Skeletal muscle tissue (tissue), 4 donors: ENCODE results near the gene PGAM5. TPM values are rescaled to one million over a fixed set of nuclear protein-coding genes. Genes with fewer than 3 reads are reported as not detected.

Source experiments
- H3K27ac ChIP-seq: one replicate; pipeline ENCODE4 v1.7.0; 2013; ENCODE audit warnings: mild to moderate bottlenecking, low read depth, low read length, inconsistent platforms
- H3K27me3 ChIP-seq, 3 donors: one replicate each; pipeline ENCODE4 v1.7.0; 2013; ENCODE audit warnings: low read length in 3 of 3; ENCODE audit not compliant: control insufficient read depth in 3 of 3, insufficient read depth in 3 of 3
- H3K36me3 ChIP-seq, 3 donors: one replicate each; pipeline ENCODE4 v1.7.0; 2013; ENCODE audit warnings: low read length in 3 of 3; ENCODE audit not compliant: control insufficient read depth in 3 of 3, insufficient read depth in 3 of 3
- H3K4me1 ChIP-seq, 3 donors: one replicate each; pipeline ENCODE4 v1.7.0; 2013; ENCODE audit warnings: low read length in 3 of 3, mild to moderate bottlenecking in 3 of 3; ENCODE audit not compliant: control insufficient read depth in 3 of 3, insufficient read depth in 3 of 3
- H3K4me3 ChIP-seq, 3 donors: one replicate each; pipeline ENCODE4 v1.7.0; 2013; ENCODE audit warnings: low read length in 3 of 3
- H3K9ac ChIP-seq, 3 donors: one replicate each; pipeline ENCODE4 v1.7.0; 2013; ENCODE audit warnings: low read length in 3 of 3, mild to moderate bottlenecking in 3 of 3, moderate library complexity in 2 of 3, low read depth in 1 of 3
- H3K9me3 ChIP-seq, 3 donors: one replicate each; pipeline ENCODE4 v1.7.0; 2013; ENCODE audit warnings: low read length in 3 of 3; ENCODE audit not compliant: control insufficient read depth in 3 of 3
- total RNA-seq: library from RNA; depleted of rRNA; stranded (reverse); fragments of >200 nt; gene quantifications from one replicate; pipeline ENCODE4 v1.2.3, GENCODE V29; 2014
- donor health status: Osteomylitis.

Gene PGAM5
- total RNA-seq, 1 donor from 2014 or later = 16.7 TPM

GRCh38 chr12:132669166-132669879, 41.3 kb upstream of the PGAM5 start:
- Histone ChIP-seq H3K4me3 (no peak overlapping the region), H3K9me3 (no peaks in the 10 kb centered on the region), H3K9ac (no peak overlapping the region), H3K27me3 (no peaks in the 10 kb centered on the region), H3K36me3 (peaks cover 60 to 72% (median 62%) of the 10 kb centered on the region in 3 donors), H3K27ac (no peak overlapping the region), H3K4me1 (no peaks in the 10 kb centered on the region)

- Histone ChIP-seq H3K9ac (no peak overlapping the region), H3K9me3 (no peaks in the 10 kb centered on the region), H3K4me1 (no peaks in the 10 kb centered on the region), H3K27me3 (no peaks in the 10 kb centered on the region), H3K4me3 (no peak overlapping the region), H3K36me3 (peaks cover 59 to 67% (median 61%) of the 10 kb centered on the region in 3 donors), H3K27ac (no peak overlapping the region)
These were observed 38.5 kb upstream of the PGAM5 start for GRCh38 chr12:132672116-132672515.

GRCh38 chr12:132672678-132673077, 38.0 kb upstream of the PGAM5 start:
- H3K4me3 ChIP-seq = no peak overlapping the region
- H3K27me3 ChIP-seq = no peaks in the 10 kb centered on the region
- no peaks in the 10 kb centered on the region for H3K9me3 ChIP-seq
- H3K36me3 ChIP-seq = peaks cover 60 to 66% (median 61%) of the 10 kb centered on the region in 3 donors
- no peak overlapping the region for H3K27ac ChIP-seq
- no peaks in the 10 kb centered on the region for H3K4me1 ChIP-seq
- H3K9ac ChIP-seq = no peak overlapping the region

- Histone ChIP-seq H3K9me3 (no peaks in the 10 kb centered on the region), H3K4me1 (no peaks in the 10 kb centered on the region), H3K36me3 (peaks cover 55 to 59% (median 56%) of the 10 kb centered on the region in 3 donors), H3K4me3 (no peak overlapping the region), H3K27me3 (no peaks in the 10 kb centered on the region), H3K9ac (no peak overlapping the region), H3K27ac (no peak overlapping the region)
These were observed 37.1 kb upstream of the PGAM5 start for GRCh38 chr12:132673288-132674179.

GRCh38 chr12:132674561-132674960, 36.1 kb upstream of the PGAM5 start:
- no peak overlapping the region for H3K9ac ChIP-seq
- H3K4me1 ChIP-seq = no peaks in the 10 kb centered on the region
- H3K36me3 ChIP-seq = peaks cover 53 to 59% (median 58%) of the 10 kb centered on the region in 3 donors
- no peaks in the 10 kb centered on the region for H3K27me3 ChIP-seq
- H3K4me3 ChIP-seq = no peak overlapping the region
- H3K27ac ChIP-seq = no peak overlapping the region
- no peaks in the 10 kb centered on the region for H3K9me3 ChIP-seq

GRCh38 chr12:132675757-132676432, 34.7 kb upstream of the PGAM5 start:
- Histone ChIP-seq H3K27me3 (no peaks in the 10 kb centered on the region), H3K9ac (no peak overlapping the region), H3K36me3 (peaks cover 48 to 60% (median 56%) of the 10 kb centered on the region in 3 donors), H3K9me3 (no peaks in the 10 kb centered on the region), H3K4me3 (no peak overlapping the region), H3K4me1 (no peaks in the 10 kb centered on the region), H3K27ac (no peak overlapping the region)

GRCh38 chr12:132677492-132677891, 33.1 kb upstream of the PGAM5 start:
- Histone ChIP-seq H3K36me3 (peaks cover 41 to 51% (median 46%) of the 10 kb centered on the region in 3 donors), H3K9me3 (no peaks in the 10 kb centered on the region), H3K4me3 (no peak overlapping the region), H3K9ac (no peak overlapping the region), H3K27me3 (no peaks in the 10 kb centered on the region), H3K4me1 (no peaks in the 10 kb centered on the region), H3K27ac (no peak overlapping the region)

- H3K9ac ChIP-seq = no peak overlapping the region
- peaks cover 0 to 5% (median 2%) of the 10 kb centered on the region in 3 donors for H3K36me3 ChIP-seq
- H3K9me3 ChIP-seq = no peaks in the 10 kb centered on the region
- no peak overlapping the region for H3K27ac ChIP-seq
- H3K4me1 ChIP-seq = peaks cover 5 to 14% (median 8%) of the 10 kb centered on the region in 3 donors
- H3K27me3 ChIP-seq = no peaks in the 10 kb centered on the region
- no peak overlapping the region for H3K4me3 ChIP-seq
These were observed 25.2 kb upstream of the PGAM5 start for GRCh38 chr12:132685400-132685799.

GRCh38 chr12:132686825-132687210, 23.8 kb upstream of the PGAM5 start:
- no peak overlapping the region for H3K27ac ChIP-seq
- H3K36me3 ChIP-seq = peaks cover 0 to 5% (median 2%) of the 10 kb centered on the region in 3 donors
- H3K4me3 ChIP-seq = peak overlapping the region in 2 of 3 donors; percentile 67
- no peaks in the 10 kb centered on the region for H3K9me3 ChIP-seq
- no peaks in the 10 kb centered on the region for H3K27me3 ChIP-seq
- H3K4me1 ChIP-seq = peaks cover 5 to 14% (median 8%) of the 10 kb centered on the region in 3 donors
- peak overlapping the region in 2 of 3 donors; percentile 62 to 79 for H3K9ac ChIP-seq
